Neuron (in vitro differentiated cells): ENCODE results near the gene NACC2.

Experiments used
- H2AFZ ChIP-seq: one replicate; pipeline ENCODE4 v1.6.1; 2013; ENCODE audit warnings: low read depth, mild to moderate bottlenecking, inconsistent platforms, low read length, moderate library complexity
- H3K27me3 ChIP-seq: one replicate; pipeline ENCODE4 v1.6.1; 2013; ENCODE audit warnings: low read length; ENCODE audit not compliant: insufficient read depth
- H3K36me3 ChIP-seq: one replicate; pipeline ENCODE4 v1.6.1; 2013; ENCODE audit warnings: low read length; ENCODE audit not compliant: insufficient read depth
- H3K4me1 ChIP-seq: one replicate; pipeline ENCODE4 v1.6.1; 2013; ENCODE audit warnings: low read length; ENCODE audit not compliant: insufficient read depth
- H3K4me3 ChIP-seq: 2 replicates; pipeline ENCODE4 v1.5.1; 2013; ENCODE audit warnings: mild to moderate bottlenecking, low read length, moderate library complexity
- H3K9me3 ChIP-seq: one replicate; pipeline ENCODE4 v1.6.1; 2013; ENCODE audit warnings: low read length

Gene NACC2

DNA sequence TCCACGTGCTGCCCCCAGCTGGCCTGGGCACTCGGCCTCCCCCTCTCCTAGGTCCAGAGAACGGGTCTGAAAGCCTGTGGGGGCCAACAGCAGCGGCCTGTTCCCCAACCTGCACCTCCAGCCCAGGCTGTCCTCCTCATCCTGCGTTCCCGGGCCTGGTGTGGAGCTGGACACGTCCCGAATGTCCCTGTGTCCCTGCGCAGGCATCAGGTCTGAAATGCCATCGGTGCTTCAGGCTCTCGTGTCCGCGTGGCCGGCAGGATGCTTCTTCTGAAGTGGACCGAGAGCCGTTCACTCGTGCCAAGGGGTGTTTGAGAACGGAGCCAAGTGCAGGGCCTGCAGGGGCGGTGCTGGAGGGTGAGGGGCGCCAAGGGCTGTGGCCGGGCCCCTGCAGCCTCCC is 109.2 kb downstream of the NACC2 start:
- no peak overlapping the region for H2AFZ ChIP-seq
- H3K27me3 ChIP-seq, result peaks cover 19% of the 10 kb centered on the region
- no peak overlapping the region for H3K4me3 ChIP-seq
- peaks cover 20% of the 10 kb centered on the region for H3K4me1 ChIP-seq
- H3K36me3 ChIP-seq, result no peaks in the 10 kb centered on the region
- H3K9me3 ChIP-seq, result no peaks in the 10 kb centered on the region

DNA sequence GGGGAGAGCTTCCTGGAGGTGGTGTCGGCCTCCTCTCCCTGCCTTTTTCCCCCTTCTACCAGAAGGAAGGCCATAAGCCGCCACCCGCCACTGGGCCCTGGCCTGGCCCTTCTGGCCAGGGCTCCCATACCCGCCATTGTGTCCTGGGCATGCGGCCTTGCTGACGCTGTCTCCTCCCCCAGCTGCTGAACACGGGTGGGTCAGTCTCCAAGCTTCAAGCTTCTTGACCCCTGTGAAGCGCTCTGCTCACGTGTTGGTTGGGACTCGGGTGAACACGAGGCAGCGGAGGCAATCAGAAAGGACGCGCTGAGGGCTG is 109.7 kb downstream of the NACC2 start:
- Histone ChIP-seq H2AFZ (no peak overlapping the region), H3K36me3 (no peaks in the 10 kb centered on the region), H3K9me3 (no peaks in the 10 kb centered on the region), H3K4me1 (peaks cover 17% of the 10 kb centered on the region), H3K27me3 (peaks cover 24% of the 10 kb centered on the region), H3K4me3 (no peak overlapping the region)

DNA sequence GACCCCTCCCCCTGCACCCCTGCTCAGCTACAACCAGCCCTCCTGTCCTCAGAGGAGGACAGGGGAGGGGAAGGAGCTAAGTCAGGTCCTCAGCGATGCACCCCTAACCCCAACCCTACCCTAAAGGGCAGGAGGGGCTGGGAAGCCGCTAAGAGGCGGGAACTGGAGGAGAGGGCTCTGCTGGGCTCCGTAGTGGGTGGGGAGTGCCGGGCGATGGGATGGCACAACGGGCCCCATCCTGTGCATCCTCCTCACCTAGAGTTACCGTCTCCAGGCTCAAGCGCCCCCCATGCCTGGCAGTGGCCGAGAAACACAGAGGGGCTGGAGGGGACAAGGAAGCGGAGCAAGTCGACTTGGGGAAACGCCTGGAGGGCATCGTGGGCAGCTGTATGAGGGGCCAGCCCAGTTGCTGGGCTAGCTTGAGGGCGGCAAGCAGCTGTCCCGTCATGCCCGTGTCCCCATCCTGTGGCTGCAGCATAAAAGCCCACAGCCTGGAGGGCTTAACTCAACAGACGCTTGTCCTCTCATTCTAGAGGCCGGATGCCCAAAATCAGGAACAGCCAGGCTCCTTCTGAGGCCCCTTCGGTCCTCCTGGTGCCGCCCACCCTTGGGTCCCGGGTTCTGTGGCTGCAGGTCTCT is 110.9 kb downstream of the NACC2 start:
- no peak overlapping the region for H2AFZ ChIP-seq
- H3K36me3 ChIP-seq, result no peaks in the 10 kb centered on the region
- H3K9me3 ChIP-seq, result no peaks in the 10 kb centered on the region
- peaks cover 25% of the 10 kb centered on the region for H3K27me3 ChIP-seq
- no peak overlapping the region for H3K4me3 ChIP-seq
- H3K4me1 ChIP-seq, result peaks cover 13% of the 10 kb centered on the region

DNA sequence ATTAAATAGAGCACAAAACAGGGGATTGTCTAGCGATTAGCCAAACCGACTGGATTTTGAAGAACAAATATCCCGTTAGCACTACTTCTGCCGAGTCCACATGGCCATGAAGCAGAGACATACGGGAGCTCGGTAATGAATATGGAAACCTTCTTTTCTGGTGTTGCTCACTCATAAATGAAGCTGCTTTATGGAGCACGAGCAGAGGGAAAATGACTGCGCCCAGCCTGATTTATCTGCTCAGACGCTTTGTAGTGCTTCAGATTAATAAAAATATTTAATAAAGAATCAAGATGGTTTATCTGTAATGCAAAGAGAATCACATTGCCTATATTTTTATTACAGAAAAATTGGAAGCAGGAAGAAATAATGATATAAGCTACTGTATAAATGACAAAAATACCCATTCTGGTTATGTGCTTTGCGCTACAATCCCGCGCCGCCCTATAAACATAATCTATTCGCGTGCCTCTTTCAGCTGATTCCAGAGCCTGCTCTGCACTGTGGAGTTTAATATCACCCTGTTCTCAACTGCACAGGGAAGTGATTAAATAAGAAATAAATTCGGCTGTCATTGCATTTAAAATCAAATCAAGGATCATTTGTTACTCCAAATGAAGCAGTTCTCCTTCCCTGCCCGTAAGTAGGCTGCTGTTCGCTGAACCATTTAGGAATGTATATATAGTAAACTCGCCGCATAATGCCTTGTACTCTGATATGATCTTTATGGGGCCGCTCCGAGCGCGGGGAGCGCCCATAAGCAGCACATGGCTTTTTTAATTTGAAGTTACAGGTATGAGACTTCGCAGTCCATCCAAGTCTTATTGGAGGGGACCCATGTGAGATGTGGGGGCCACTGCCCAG is 111.6 kb downstream of the NACC2 start:
- Histone ChIP-seq H3K36me3 (no peaks in the 10 kb centered on the region), H3K4me3 (no peak overlapping the region), H3K27me3 (peaks cover 25% of the 10 kb centered on the region), H3K4me1 (peaks cover 12% of the 10 kb centered on the region), H2AFZ (no peak overlapping the region), H3K9me3 (no peaks in the 10 kb centered on the region)

DNA sequence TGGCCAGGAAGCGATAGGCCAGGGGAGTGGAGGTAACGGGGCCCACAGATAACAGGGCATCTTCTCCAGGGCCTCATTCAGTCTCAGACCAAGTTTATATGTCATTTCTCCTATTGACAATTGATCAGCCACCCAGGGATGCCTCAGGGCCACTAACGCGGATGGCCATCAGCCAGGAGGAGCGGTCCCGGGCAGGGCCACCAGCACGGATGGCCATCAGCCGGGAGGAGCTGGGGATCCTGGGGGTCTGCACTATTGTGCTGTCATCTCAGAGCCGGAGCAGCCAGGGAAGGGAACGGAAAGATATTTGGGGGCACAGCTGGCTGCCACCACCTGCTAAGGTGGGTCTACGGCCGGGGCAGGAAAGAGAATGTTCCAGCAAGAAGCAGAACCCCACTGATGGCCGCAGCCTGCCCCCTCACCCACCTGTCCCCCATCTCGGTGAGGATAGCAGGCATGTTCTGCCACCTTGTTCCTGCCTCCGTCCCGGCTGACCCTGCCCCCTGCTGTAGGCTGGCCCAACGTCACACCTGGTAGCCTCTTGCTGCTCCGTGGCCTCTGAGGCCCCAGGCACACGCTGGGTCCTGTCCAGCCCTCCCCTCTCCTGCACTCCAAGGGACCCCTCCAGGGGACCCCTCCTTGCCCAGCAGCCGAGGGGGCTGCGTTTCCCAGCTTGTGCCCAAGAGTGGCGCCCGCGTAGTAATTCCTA is 112.4 kb downstream of the NACC2 start:
- H3K4me1 ChIP-seq, result peaks cover 10% of the 10 kb centered on the region
- H3K27me3 ChIP-seq, result peaks cover 25% of the 10 kb centered on the region
- no peaks in the 10 kb centered on the region for H3K9me3 ChIP-seq
- no peak overlapping the region for H3K4me3 ChIP-seq
- H3K36me3 ChIP-seq, result no peaks in the 10 kb centered on the region
- no peak overlapping the region for H2AFZ ChIP-seq

DNA sequence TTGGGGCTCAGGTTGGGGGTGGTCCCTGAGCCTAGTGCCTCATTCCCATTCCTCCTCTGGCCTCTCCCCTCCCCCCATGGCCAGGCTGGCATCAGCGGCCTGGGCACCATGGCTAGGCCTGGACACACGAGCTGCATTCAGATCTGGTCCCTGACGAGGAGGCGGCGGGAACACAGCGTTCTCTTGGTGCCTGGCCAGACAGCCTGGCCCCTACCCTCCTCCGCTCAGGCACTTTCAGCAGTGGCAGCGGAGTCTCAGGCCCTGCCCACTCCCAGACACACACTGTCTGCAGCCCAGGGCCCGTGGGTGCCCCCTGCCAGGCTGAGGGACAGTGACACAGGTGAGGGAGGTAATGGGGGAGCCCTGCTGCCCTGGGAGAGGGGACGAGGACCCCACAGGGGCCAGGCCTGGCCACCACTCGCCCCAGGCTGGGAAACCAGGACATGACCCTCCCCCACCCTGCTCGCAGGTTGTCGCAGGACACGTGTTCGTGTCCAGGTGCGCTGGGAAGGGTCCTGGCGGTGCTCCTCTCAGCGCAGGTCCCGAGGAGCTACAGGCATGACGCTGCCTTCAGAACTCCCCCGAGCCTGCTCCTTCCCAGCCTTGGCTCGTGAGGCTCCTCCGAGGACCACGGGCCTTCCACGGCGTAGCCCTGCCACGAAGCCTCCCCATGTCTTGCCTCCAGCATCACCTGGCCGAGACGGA is 114.0 kb downstream of the NACC2 start:
- no peaks in the 10 kb centered on the region for H3K9me3 ChIP-seq
- H3K36me3 ChIP-seq, result no peaks in the 10 kb centered on the region
- H3K4me3 ChIP-seq, result no peak overlapping the region
- no peak overlapping the region for H2AFZ ChIP-seq
- peaks cover 25% of the 10 kb centered on the region for H3K27me3 ChIP-seq
- H3K4me1 ChIP-seq, result peaks cover 12% of the 10 kb centered on the region

DNA sequence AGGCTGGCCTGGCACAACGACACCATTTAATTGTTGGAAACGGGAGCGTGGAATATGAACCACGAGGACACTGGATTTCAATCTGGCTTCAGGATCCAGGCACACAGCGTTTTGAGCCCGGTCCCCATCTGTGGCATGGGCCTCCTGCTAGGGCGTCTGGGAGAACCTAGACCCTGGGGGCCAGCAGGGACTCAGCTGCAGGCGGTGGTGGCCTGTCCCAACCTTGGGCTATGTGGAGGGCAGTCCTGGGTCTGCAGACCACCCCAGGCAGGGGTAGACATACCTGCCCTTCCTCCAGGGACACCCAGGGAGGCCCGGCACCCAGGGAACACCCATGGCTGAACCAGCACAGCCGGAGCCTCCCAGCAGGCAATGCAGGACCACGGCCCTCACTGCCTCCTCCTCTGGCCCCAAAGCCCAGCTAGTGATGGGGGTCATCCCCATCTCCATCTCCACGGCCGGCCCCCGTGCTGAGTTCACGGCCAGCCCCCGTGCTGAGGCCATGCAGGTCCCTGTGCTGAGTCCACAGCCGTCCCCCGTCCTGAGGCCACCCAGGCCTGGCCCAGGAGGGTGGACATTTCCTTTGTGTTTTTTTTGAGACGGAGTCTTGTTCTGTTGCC is 115.4 kb downstream of the NACC2 start:
- H3K27me3 ChIP-seq, result peaks cover 25% of the 10 kb centered on the region
- H3K4me1 ChIP-seq, result peaks cover 8% of the 10 kb centered on the region
- no peaks in the 10 kb centered on the region for H3K9me3 ChIP-seq
- no peaks in the 10 kb centered on the region for H3K36me3 ChIP-seq
- H3K4me3 ChIP-seq, result no peak overlapping the region
- no peak overlapping the region for H2AFZ ChIP-seq

DNA sequence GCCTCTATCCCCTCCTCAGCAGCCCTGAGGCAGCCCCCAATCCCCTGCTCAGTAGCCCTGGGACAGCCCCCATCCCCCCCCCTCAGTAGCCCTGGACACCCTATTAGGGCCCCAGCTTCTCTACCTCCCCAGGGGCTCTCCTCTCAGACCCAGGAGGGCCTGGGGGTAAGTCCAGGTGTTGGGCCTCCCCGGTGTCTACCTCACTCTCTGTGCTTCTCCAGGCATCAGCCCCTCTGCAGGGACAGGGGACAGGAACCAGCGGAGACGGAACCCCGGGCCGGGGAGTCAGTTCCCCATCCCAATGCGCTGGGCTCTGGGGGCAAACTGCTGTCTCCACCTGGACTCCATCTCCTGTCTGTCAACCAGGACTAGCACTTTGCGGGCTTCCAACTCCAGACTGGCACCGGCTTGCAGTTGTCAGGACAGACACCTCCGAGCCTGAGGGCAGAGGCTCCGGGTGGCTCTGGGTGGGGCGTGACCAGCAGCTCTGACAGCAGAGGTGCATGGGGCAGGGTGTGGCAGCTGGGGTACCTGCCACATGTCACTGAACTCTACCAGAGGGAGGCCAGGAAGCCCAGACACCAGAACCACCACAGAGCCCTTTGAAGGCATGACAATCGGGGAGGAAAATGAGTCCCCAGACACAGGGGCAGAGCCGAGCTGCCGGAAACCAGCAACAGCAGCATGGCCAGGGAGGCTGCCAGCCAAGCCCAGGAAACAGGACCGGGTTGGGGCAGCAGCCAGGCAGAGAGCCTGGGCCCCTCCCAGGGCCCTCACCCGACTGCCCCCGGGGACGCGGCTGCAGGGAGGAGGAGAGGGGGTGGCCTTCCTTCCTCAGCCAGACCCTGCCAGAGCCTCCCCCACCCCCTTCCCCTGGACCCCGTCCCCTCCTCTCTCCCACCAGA is 116.2 kb downstream of the NACC2 start:
- peaks cover 21% of the 10 kb centered on the region for H3K27me3 ChIP-seq
- H3K4me1 ChIP-seq, result peaks cover 10% of the 10 kb centered on the region
- H3K4me3 ChIP-seq, result no peak overlapping the region
- no peaks in the 10 kb centered on the region for H3K36me3 ChIP-seq
- H2AFZ ChIP-seq, result no peak overlapping the region
- no peaks in the 10 kb centered on the region for H3K9me3 ChIP-seq

DNA sequence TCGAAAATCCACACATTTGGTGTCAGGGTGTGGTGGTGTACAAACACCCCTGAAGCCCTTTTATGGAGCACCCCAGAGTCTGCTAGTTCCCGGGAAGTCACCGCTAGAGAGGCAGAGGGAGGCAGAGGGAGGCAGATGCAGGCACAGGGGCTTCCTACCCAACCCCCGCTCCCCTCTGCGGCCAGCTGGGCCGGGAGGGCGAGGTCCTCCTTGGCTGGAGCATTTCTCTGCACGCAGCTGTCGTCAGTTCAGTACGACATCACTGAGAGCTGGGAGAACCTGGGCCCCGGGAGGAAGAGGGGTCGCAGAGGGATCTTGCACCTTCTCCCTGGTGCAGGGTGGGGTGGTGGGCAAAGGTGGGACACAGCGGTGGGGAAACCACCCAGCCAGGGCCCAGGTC is 118.1 kb downstream of the NACC2 start:
- no peak overlapping the region for H3K4me3 ChIP-seq
- H3K9me3 ChIP-seq, result no peaks in the 10 kb centered on the region
- peaks cover 14% of the 10 kb centered on the region for H3K4me1 ChIP-seq
- no peak overlapping the region for H2AFZ ChIP-seq
- H3K27me3 ChIP-seq, result peaks cover 11% of the 10 kb centered on the region
- H3K36me3 ChIP-seq, result no peaks in the 10 kb centered on the region

DNA sequence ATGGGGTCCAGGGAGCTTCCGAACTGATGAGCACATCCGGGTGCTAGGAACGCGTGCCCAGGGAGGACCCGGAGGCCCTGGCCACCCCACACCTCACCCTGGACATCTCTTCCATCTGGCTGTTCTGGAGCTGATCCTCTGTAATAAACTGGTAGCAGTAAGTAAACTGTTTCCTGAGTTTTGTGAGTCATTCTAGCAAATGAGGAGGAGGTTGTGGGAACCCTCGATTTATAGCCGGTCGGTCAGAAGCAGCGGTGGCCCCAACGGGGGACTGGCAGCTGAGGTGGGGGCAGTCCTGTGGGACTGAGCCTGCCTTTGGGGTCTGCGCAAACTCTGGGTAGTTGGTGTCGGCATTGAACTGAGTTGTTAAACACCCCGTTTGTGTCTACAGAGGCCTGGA is 118.6 kb downstream of the NACC2 start:
- peaks cover 17% of the 10 kb centered on the region for H3K4me1 ChIP-seq
- H3K36me3 ChIP-seq, result no peaks in the 10 kb centered on the region
- H3K4me3 ChIP-seq, result no peak overlapping the region
- H3K27me3 ChIP-seq, result peaks cover 10% of the 10 kb centered on the region
- H2AFZ ChIP-seq, result no peak overlapping the region
- H3K9me3 ChIP-seq, result no peaks in the 10 kb centered on the region

DNA sequence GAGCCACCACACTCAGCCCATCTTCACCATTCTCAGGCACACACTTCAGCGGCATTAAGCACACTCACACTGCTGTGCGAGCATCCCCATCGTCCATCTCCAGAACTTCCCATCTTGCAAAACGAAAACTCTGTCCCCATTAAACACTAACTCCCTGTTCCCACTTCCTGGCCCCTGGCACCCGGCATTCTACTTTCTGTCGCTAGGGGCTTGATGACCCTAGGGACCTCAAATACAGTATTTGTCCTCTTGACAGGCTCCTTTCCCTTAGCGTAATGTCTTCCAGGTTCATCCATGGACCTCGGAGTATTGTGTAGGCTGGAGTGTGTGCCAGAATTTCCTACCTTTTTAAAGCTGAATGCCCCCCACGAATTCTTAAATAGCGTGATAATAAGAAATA is 119.3 kb downstream of the NACC2 start:
- Histone ChIP-seq H3K9me3 (no peaks in the 10 kb centered on the region), H3K36me3 (no peaks in the 10 kb centered on the region), H3K4me3 (no peak overlapping the region), H2AFZ (no peak overlapping the region), H3K27me3 (peaks cover 5% of the 10 kb centered on the region), H3K4me1 (peaks cover 24% of the 10 kb centered on the region)

DNA sequence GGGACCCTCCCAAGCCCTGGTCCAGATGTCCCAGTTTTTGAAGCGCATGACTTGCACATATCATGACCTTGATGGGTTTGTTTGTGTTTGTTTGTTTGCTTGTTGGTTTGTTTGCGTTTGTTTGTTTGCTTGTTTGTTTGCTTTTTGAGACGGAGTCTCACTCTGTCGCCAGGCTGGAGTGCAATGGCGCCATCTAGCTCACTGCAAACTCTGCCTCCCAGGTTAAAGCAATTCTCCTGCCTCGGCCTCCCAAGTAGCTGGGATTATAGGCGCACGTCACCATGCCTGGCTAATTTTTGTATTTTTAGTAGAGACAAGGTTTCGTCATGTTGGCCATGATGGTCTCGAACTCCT is 120.9 kb downstream of the NACC2 start:
- Histone ChIP-seq H2AFZ (no peak overlapping the region), H3K4me3 (no peak overlapping the region), H3K9me3 (no peaks in the 10 kb centered on the region), H3K36me3 (no peaks in the 10 kb centered on the region), H3K27me3 (no peaks in the 10 kb centered on the region), H3K4me1 (peaks cover 28% of the 10 kb centered on the region)
